GM12878 (cell line): ENCODE measurements around the gene MED25. TPM values are rescaled to one million over a fixed set of nuclear protein-coding genes. Genes with fewer than 3 reads are reported as not detected.

Experiments
- ATAC-seq: fragments of 200-7000 bp; cut with Tn5 transposase; 3 replicates; pipeline ENCODE4 v1.9.1; 2020; ENCODE audit warnings: mild to moderate bottlenecking, moderate library complexity
- BruUV-seq: library from RNA; stranded (reverse); fragments of 400-500 nt; replicated peaks from 2 replicates; lab custom pipeline; 2021; lab: Mats Ljungman, UMichigan
- CTCF ChIA-PET: fragments of 300-600 bp; sonication (Branson Sonifier 250); formaldehyde crosslinking; extraction: SDS; loops from one replicate; lab custom pipeline; 2021; ENCODE audit warnings: inconsistent platforms; lab: Yijun Ruan, JAX
- POLR2A ChIA-PET: fragments of 350-600 bp; formaldehyde crosslinking; extraction: SDS; loops from one replicate; lab custom pipeline; 2021; ENCODE audit warnings: inconsistent platforms; lab: Charles Lee
- RAD21 ChIA-PET: fragments of 300-600 bp; sonication (Branson Sonifier 250); formaldehyde crosslinking; loops from one replicate; lab custom pipeline; 2023; ENCODE audit warnings: antibody characterized with exemption; ENCODE audit not compliant: unreplicated experiment; lab: Charles Lee
- SMC1A ChIA-PET: fragments of 300-600 bp; sonication (Branson Sonifier 250); formaldehyde crosslinking; loops from one replicate; lab custom pipeline; 2023; ENCODE audit not compliant: unreplicated experiment, uncharacterized antibody; lab: Charles Lee
- DNase-seq: peaks from one replicate; pipeline ENCODE4 v3.0.0-alpha.2; 2011; ENCODE audit warnings: low read depth, low spot score
- FAIRE-seq: peaks from 3 replicates; lab custom pipeline; 2011; peaks lifted over from hg19 to GRCh38; lab: Jason Lieb, UNC
- H2AFZ ChIP-seq: 2 replicates; pipeline ENCODE4 v1.6.0; 2011; ENCODE audit warnings: low read depth, low read length, control low read depth; ENCODE audit not compliant: control insufficient read depth
- H3K27ac ChIP-seq: 2 replicates; pipeline ENCODE4 v1.5.1; 2011; ENCODE audit warnings: control low read depth; ENCODE audit not compliant: control insufficient read depth, insufficient read depth
- H3K27me3 ChIP-seq, 2 experiments: replicated peaks in 1 of 2; 2 replicates each; pipeline versions ENCODE4 v1.6.0 to v1.6.1; 2011; ENCODE audit warnings: low read length in 1 of 2; ENCODE audit not compliant: control insufficient read depth in 2 of 2, insufficient read depth in 2 of 2
- H3K36me3 ChIP-seq, 2 experiments: 2 replicates each; pipeline ENCODE4 v1.5.1; 2011; ENCODE audit warnings: low read length in 1 of 2; ENCODE audit not compliant: control insufficient read depth in 2 of 2, insufficient read depth in 2 of 2
- H3K4me1 ChIP-seq: 2 replicates; pipeline ENCODE4 v1.6.1; 2011; ENCODE audit warnings: mild to moderate bottlenecking, low read length, moderate library complexity, mixed read lengths; ENCODE audit not compliant: control insufficient read depth, insufficient read depth
- H3K4me2 ChIP-seq: 2 replicates; pipeline ENCODE4 v1.6.0; 2011; ENCODE audit warnings: control low read depth; ENCODE audit not compliant: control insufficient read depth, insufficient read depth
- H3K4me3 ChIP-seq: fragments of 200-600 bp; sonication (generic); 2 replicates; pipeline ENCODE4 v1.5.1; 2016
- H3K79me2 ChIP-seq: 2 replicates; pipeline ENCODE4 v1.6.0; 2011; ENCODE audit warnings: low read length; ENCODE audit not compliant: control insufficient read depth, insufficient read depth
- H3K9ac ChIP-seq: 2 replicates; pipeline ENCODE4 v1.8.0; 2011; ENCODE audit warnings: low read length, control low read depth, mixed read lengths; ENCODE audit not compliant: control insufficient read depth, insufficient read depth
- H3K9me3 ChIP-seq: replicated peaks from 3 replicates; pipeline ENCODE4 v1.5.1; 2011; ENCODE audit warnings: mild to moderate bottlenecking, low read length; ENCODE audit not compliant: control insufficient read depth, insufficient read depth
- H4K20me1 ChIP-seq: 2 replicates; pipeline ENCODE4 v1.6.0; 2011; ENCODE audit not compliant: control insufficient read depth, insufficient read depth
- CHD4 ChIP-seq: fragments of 200-600 bp; sonication (generic); IDR thresholded peaks from 2 replicates; pipeline ENCODE4 v1.6.1; 2016; ENCODE audit warnings: mild to moderate bottlenecking
- CREB1 ChIP-seq: IDR thresholded peaks from 2 replicates; pipeline ENCODE4 v1.6.1; 2012; ENCODE audit warnings: low read depth, mild to moderate bottlenecking, inconsistent platforms
- EZH2 ChIP-seq: IDR thresholded peaks from 2 replicates; pipeline ENCODE4 v1.6.1; 2012; ENCODE audit warnings: low read depth, mild to moderate bottlenecking, control low read depth, inconsistent platforms, low read length, borderline replicate concordance; ENCODE audit not compliant: control insufficient read depth
- IKZF1 ChIP-seq: fragments of 450-650 bp; conservative IDR thresholded peaks from 2 replicates; pipeline ENCODE4 v1.6.1; 2017; ENCODE audit warnings: antibody characterized with exemption, mild to moderate bottlenecking
- IKZF2 ChIP-seq, 2 experiments: fragments of 450-650 bp; IDR thresholded peaks; 2 replicates each; pipeline ENCODE4 v1.6.1; 2017; ENCODE audit warnings: mild to moderate bottlenecking in 2 of 2, moderate library complexity in 2 of 2
- SUPT20H ChIP-seq: IDR thresholded peaks from 2 replicates; pipeline ENCODE4 v1.6.1; 2011; ENCODE audit warnings: low read depth, mild to moderate bottlenecking, low read length, moderate library complexity, borderline replicate concordance; ENCODE audit not compliant: control insufficient read depth
- TARDBP ChIP-seq: IDR thresholded peaks from 2 replicates; pipeline ENCODE4 v1.6.1; 2016; ENCODE audit warnings: borderline replicate concordance
- WGBS: methylation state at CpG from one replicate; pipeline ENCODE4 v1.1.6; 2016; ENCODE audit warnings: low lambda C conversion rate; ENCODE audit not compliant: insufficient replicate concordance, insufficient coverage; ENCODE audit errors: missing lambda C conversion rate; 5-methylcytosine and 5-hydroxymethylcytosine counted together
- in situ Hi-C: fragments of 300-500 bp; cut with MboI; formaldehyde crosslinking; loops from 9 replicates; pipeline ENCODE4 v1.14.3; 2018; ENCODE audit warnings: mixed read lengths
- intact Hi-C: fragments of 100-400 bp; cut with micrococcal nuclease; formaldehyde crosslinking; loops from one replicate; pipeline ENCODE4 v1.14.2; 2022; ENCODE audit not compliant: unreplicated experiment
- polyA plus RNA-seq, 11 experiments: library from polyadenylated mRNA; depleted of rRNA in 4 of 11; unstranded in 6 of 11; stranded (reverse) in 5 of 11; fragments of >200 nt; fragmentation: Nextera tagmentation in 4 of 11; fragmentation: Illumina TruSeq in 1 of 11; extraction: Ambion mirVana in 4 of 11; extraction: Trizol in 1 of 11; gene quantifications; 1 replicate in 1 of 11; 2 replicates in 10 of 11; pipeline versions ENCODE4 v1.2.1 to v1.2.3, GENCODE V29; 2011 to 2016; ENCODE audit warnings: inconsistent platforms in 2 of 11, missing spikeins in 2 of 11, low read depth in 1 of 11
- total RNA-seq, 4 experiments: library from RNA; depleted of rRNA in 3 of 4; stranded (reverse); fragments of >200 nt in 3 of 4; fragmentation: Illumina TruSeq in 1 of 4; extraction: Trizol in 1 of 4; gene quantifications; 2 replicates each; pipeline versions ENCODE4 v1.2.1 to v1.2.3, GENCODE V29; 2013 to 2021
- TF ChIP-seq, protein P1 (sequence below): fragments of 450-650 bp; formaldehyde crosslinking; IDR thresholded peaks from 2 replicates; pipeline ENCODE4 v1.4.0; 2020; ENCODE audit warnings: mild to moderate bottlenecking, moderate library complexity
- TF ChIP-seq, protein P2 (sequence below): IDR thresholded peaks from 2 replicates; pipeline ENCODE4 v1.6.1; 2011; ENCODE audit warnings: low read depth, low read length, improper control_type of control experiment, borderline replicate concordance
- TF ChIP-seq, protein P3 (sequence below): IDR thresholded peaks from 2 replicates; pipeline ENCODE4 v1.6.1; 2011; ENCODE audit warnings: low read depth, mild to moderate bottlenecking, low read length, moderate library complexity, borderline replicate concordance; ENCODE audit errors: extremely low read depth
- TF ChIP-seq, protein P4 (sequence below): fragments of 450-650 bp; IDR thresholded peaks from 2 replicates; pipeline ENCODE4 v1.6.1; 2017; ENCODE audit warnings: low read depth, mild to moderate bottlenecking, moderate library complexity
- TF ChIP-seq, protein P5 (sequence below): fragments of 450-650 bp; conservative IDR thresholded peaks from 2 replicates; pipeline ENCODE4 v1.6.1; 2017; ENCODE audit warnings: mild to moderate bottlenecking, moderate library complexity
- TF ChIP-seq, protein P6 (sequence below): IDR thresholded peaks from 2 replicates; pipeline ENCODE4 v1.6.1; 2012; ENCODE audit warnings: low read length, inconsistent platforms

Gene MED25
- total and polyA plus RNA-seq, 10 of the 15 experiments (the other 5 are each of a cell fraction or from before 2014, with no cell fraction given), result 3.5 to 53.9 (median 17.1) TPM

DNA sequence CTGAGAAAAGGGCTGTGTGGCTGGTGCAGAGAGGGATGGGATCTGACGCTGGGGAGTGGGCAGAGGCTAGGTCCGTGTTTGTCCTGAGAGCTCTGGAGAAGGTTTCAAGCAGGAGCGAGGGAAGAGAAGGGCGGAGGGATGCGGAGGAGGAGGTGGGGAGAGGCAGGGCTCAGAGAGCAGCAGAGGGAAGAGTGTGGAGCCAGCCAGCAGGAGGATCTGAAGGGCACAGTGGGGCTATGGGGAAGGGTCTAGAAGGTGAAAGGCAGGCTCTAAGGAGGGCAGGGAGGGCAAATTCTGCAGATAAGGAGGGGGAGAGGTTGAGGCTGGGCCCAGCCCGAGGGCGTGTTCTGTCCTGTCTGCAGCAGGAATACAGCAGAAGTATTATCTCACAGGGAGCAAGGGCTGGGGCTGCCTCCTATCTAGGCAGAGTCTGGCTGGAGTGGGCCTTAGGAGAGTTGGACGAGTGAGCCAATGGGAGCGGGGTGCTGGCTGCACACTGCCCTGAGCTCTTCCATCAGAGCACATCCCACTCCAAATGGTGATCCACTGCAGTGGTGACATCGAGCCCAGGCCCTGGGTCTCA lies 45.1 kb upstream of the MED25 start:
- 96% methylated on average over 10 of the region's 10 CpGs for WGBS
- Histone ChIP-seq H3K27ac (no peak overlapping the region), H3K79me2 (peaks cover 14% of the 10 kb centered on the region), H3K36me3 (peaks cover 0 to 2% of the 10 kb centered on the region in 2 experiments; a peak in 2 of 4 replicates), H3K27me3 (no peaks in the 10 kb centered on the region), H3K9me3 (no peaks in the 10 kb centered on the region), H3K9ac (no peak overlapping the region), H3K4me2 (no peak overlapping the region), H2AFZ (no peak overlapping the region), H3K4me3 (no peak overlapping the region), H4K20me1 (no peaks in the 10 kb centered on the region), H3K4me1 (peaks cover 6% of the 10 kb centered on the region; the same call in 1 of the 2 replicates)
- no TSS peak for BruUV-seq
- SMC1A ChIA-PET, result no interaction called here
- CTCF ChIA-PET, result no interaction called here
- no peak for FAIRE-seq
- RAD21 ChIA-PET, result no interaction called here
- POLR2A ChIA-PET, result no interaction called here
- ATAC-seq, result no peak
- in situ Hi-C loops (no loop called here), intact Hi-C loops (no loop called here)
- no peak for DNase-seq
- TF ChIP-seq, protein P1, sequence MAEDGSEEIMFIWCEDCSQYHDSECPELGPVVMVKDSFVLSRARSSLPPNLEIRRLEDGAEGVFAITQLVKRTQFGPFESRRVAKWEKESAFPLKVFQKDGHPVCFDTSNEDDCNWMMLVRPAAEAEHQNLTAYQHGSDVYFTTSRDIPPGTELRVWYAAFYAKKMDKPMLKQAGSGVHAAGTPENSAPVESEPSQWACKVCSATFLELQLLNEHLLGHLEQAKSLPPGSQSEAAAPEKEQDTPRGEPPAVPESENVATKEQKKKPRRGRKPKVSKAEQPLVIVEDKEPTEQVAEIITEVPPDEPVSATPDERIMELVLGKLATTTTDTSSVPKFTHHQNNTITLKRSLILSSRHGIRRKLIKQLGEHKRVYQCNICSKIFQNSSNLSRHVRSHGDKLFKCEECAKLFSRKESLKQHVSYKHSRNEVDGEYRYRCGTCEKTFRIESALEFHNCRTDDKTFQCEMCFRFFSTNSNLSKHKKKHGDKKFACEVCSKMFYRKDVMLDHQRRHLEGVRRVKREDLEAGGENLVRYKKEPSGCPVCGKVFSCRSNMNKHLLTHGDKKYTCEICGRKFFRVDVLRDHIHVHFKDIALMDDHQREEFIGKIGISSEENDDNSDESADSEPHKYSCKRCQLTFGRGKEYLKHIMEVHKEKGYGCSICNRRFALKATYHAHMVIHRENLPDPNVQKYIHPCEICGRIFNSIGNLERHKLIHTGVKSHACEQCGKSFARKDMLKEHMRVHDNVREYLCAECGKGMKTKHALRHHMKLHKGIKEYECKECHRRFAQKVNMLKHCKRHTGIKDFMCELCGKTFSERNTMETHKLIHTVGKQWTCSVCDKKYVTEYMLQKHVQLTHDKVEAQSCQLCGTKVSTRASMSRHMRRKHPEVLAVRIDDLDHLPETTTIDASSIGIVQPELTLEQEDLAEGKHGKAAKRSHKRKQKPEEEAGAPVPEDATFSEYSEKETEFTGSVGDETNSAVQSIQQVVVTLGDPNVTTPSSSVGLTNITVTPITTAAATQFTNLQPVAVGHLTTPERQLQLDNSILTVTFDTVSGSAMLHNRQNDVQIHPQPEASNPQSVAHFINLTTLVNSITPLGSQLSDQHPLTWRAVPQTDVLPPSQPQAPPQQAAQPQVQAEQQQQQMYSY, result no peak
- TF ChIP-seq SUPT20H (no peak), IKZF2 (IDR thresholded peaks at IDR 0.05) (no peak), IKZF1 (no peak), CREB1 (no peak), TARDBP (no peak), CHD4 (no peak), EZH2 (no peak)
- TF ChIP-seq, protein P2, sequence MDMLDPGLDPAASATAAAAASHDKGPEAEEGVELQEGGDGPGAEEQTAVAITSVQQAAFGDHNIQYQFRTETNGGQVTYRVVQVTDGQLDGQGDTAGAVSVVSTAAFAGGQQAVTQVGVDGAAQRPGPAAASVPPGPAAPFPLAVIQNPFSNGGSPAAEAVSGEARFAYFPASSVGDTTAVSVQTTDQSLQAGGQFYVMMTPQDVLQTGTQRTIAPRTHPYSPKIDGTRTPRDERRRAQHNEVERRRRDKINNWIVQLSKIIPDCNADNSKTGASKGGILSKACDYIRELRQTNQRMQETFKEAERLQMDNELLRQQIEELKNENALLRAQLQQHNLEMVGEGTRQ, result no peak
- TF ChIP-seq, protein P3, sequence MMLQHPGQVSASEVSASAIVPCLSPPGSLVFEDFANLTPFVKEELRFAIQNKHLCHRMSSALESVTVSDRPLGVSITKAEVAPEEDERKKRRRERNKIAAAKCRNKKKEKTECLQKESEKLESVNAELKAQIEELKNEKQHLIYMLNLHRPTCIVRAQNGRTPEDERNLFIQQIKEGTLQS, result no peak
- TF ChIP-seq, protein P4, sequence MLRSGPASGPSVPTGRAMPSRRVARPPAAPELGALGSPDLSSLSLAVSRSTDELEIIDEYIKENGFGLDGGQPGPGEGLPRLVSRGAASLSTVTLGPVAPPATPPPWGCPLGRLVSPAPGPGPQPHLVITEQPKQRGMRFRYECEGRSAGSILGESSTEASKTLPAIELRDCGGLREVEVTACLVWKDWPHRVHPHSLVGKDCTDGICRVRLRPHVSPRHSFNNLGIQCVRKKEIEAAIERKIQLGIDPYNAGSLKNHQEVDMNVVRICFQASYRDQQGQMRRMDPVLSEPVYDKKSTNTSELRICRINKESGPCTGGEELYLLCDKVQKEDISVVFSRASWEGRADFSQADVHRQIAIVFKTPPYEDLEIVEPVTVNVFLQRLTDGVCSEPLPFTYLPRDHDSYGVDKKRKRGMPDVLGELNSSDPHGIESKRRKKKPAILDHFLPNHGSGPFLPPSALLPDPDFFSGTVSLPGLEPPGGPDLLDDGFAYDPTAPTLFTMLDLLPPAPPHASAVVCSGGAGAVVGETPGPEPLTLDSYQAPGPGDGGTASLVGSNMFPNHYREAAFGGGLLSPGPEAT, result no peak
- TF ChIP-seq, protein P5, sequence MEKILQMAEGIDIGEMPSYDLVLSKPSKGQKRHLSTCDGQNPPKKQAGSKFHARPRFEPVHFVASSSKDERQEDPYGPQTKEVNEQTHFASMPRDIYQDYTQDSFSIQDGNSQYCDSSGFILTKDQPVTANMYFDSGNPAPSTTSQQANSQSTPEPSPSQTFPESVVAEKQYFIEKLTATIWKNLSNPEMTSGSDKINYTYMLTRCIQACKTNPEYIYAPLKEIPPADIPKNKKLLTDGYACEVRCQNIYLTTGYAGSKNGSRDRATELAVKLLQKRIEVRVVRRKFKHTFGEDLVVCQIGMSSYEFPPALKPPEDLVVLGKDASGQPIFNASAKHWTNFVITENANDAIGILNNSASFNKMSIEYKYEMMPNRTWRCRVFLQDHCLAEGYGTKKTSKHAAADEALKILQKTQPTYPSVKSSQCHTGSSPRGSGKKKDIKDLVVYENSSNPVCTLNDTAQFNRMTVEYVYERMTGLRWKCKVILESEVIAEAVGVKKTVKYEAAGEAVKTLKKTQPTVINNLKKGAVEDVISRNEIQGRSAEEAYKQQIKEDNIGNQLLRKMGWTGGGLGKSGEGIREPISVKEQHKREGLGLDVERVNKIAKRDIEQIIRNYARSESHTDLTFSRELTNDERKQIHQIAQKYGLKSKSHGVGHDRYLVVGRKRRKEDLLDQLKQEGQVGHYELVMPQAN, result no peak
- TF ChIP-seq, protein P6, sequence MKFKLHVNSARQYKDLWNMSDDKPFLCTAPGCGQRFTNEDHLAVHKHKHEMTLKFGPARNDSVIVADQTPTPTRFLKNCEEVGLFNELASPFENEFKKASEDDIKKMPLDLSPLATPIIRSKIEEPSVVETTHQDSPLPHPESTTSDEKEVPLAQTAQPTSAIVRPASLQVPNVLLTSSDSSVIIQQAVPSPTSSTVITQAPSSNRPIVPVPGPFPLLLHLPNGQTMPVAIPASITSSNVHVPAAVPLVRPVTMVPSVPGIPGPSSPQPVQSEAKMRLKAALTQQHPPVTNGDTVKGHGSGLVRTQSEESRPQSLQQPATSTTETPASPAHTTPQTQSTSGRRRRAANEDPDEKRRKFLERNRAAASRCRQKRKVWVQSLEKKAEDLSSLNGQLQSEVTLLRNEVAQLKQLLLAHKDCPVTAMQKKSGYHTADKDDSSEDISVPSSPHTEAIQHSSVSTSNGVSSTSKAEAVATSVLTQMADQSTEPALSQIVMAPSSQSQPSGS, result no peak
